NOMO-1 (cell line): ENCODE data around the gene PRR7.

Experiments used
- DNase-seq, 2 experiments: peaks; one replicate each; lab custom pipeline; 2025; ENCODE audit not compliant: unreplicated experiment in 2 of 2; lab: John Stamatoyannopoulos, UW

The PRR7 gene

GRCh38 chr5:177423671-177424070, 22.9 kb upstream of the PRR7 start:
- DNase-seq: no peak

- DNase-seq: no peak
Observed at GRCh38 chr5:177425196-177425800, 21.3 kb upstream of the PRR7 start.

GRCh38 chr5:177425801-177426565, 20.6 kb upstream of the PRR7 start:
- peak; percentile 100 for DNase-seq

- DNase-seq: peak in 1 of 2 experiments; percentile 31
Observed at GRCh38 chr5:177426566-177427210, 19.9 kb upstream of the PRR7 start, which contains the start of gene GRK6. Gene GRK6, plus strand, starts transcription at chr5:177426676. Its CDS starts 170 bp downstream, at chr5:177426846.

- no peak for DNase-seq
Observed at GRCh38 chr5:177427211-177427822, 19.3 kb upstream of the PRR7 start.

GRCh38 chr5:177427919-177428573, 18.6 kb upstream of the PRR7 start:
- peak; percentile 49 to 51 for DNase-seq

GRCh38 chr5:177428574-177429217, 17.9 kb upstream of the PRR7 start:
- DNase-seq: no peak

- DNase-seq: peak; percentile 98 to 99
Observed at GRCh38 chr5:177429248-177430040, 17.2 kb upstream of the PRR7 start.

GRCh38 chr5:177430140-177430951, 16.3 kb upstream of the PRR7 start:
- no peak for DNase-seq

GRCh38 chr5:177430972-177431316, 15.7 kb upstream of the PRR7 start:
- no peak for DNase-seq

GRCh38 chr5:177431317-177432142, 15.1 kb upstream of the PRR7 start:
- peak; percentile 38 to 63 for DNase-seq

GRCh38 chr5:177432143-177432838, 14.3 kb upstream of the PRR7 start:
- DNase-seq: no peak

GRCh38 chr5:177432839-177433657, 13.6 kb upstream of the PRR7 start:
- DNase-seq: no peak

- DNase-seq: no peak
Observed at GRCh38 chr5:177433658-177434217, 12.9 kb upstream of the PRR7 start.

GRCh38 chr5:177434437-177434836, 12.2 kb upstream of the PRR7 start:
- DNase-seq: no peak
